ENCODE measurements around the gene NARF. TPM values are rescaled to one million over a fixed set of nuclear protein-coding genes. Genes with fewer than 3 reads are reported as not detected.

The NARF gene
- polyA plus RNA-seq, 2 of the 4 experiments (the other 2 are of a cell fraction) = 51.2 to 89.6 TPM

DNA sequence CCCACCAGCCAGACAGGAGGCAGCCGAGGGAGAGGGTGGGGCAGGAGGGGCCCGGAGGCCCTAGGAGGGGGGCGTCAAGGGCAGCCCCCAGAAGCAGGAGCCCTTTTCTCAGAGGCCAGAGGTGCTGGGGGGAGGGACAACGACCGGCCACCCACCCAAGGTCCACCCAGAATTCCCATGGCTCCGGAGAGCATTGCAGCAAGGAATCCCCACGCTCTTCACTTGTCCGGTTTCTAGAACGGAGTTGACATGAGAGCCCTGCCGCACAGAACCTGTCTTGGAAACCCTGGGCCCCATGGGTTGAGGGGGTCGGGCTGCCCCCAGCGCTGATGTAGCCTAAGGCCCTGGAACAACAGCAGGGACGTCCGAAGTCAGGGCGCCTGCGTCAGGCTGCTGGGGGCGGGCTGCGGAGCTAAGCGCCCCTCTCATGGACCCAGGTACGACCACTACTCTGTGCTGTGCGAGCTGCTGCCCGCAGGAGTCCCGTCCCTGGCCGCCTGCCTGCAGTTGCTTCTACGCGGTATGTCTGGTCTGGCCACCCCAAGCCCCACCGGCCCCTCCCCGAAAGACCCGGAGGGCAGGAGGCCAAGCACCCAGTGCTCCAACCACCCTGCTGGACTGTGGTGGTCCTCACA is 19.2 kb upstream of the NARF start:
- TF ChIP-seq, protein P1, sequence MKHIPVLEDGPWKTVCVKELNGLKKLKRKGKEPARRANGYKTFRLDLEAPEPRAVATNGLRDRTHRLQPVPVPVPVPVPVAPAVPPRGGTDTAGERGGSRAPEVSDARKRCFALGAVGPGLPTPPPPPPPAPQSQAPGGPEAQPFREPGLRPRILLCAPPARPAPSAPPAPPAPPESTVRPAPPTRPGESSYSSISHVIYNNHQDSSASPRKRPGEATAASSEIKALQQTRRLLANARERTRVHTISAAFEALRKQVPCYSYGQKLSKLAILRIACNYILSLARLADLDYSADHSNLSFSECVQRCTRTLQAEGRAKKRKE (CRISPR knock-in tag; IDR thresholded peaks at IDR 0.05; ENCODE audit: low read depth) = no peak
- TF ChIP-seq HOXA7 (CRISPR knock-in tag; IDR thresholded peaks at IDR 0.05) (no peak), RAD21 (conservative IDR thresholded peaks at IDR 0.05 in 1 of 2, IDR thresholded peaks at IDR 0.05 in 1 of 2) (no peak), RCOR1 (IDR thresholded peaks at IDR 0.05; ENCODE audit: low read depth, low read length) (no peak), SREBF2 (IDR thresholded peaks at IDR 0.05) (no peak), HEYL (CRISPR knock-in tag; IDR thresholded peaks at IDR 0.05) (no peak), JUNB (IDR thresholded peaks at IDR 0.05) (no peak)
- ChIA-PET CTCF (interaction anchor here (1.1 to 2.5 kb wide), 4 partner anchors 11 to 27 kb away, joined by 3 to 9 read pairs (median 4); no protein-coding TSS in a partner anchor), POLR2A (interaction anchor here (1.7 kb wide), 1 partner anchor 12 kb away, joined by 5 read pairs; no protein-coding TSS in a partner anchor)
- Histone ChIP-seq H3K4me1 (no peaks in the 10 kb centered on the region), H3K4me3 (no peak overlapping the region), H3K9me3 (no peaks in the 10 kb centered on the region), H3K27ac (no peak overlapping the region), H3K4me2 (no peak overlapping the region)
- WGBS (ENCODE audit: missing lambda C conversion rate) = 93% methylated on average over 25 of the region's 29 CpGs
- FAIRE-seq = no peak
- ATAC-seq = no peak
- DNase-seq (ENCODE audit: low read depth in 1 of 2, low spot score in 1 of 2) = no peak

DNA sequence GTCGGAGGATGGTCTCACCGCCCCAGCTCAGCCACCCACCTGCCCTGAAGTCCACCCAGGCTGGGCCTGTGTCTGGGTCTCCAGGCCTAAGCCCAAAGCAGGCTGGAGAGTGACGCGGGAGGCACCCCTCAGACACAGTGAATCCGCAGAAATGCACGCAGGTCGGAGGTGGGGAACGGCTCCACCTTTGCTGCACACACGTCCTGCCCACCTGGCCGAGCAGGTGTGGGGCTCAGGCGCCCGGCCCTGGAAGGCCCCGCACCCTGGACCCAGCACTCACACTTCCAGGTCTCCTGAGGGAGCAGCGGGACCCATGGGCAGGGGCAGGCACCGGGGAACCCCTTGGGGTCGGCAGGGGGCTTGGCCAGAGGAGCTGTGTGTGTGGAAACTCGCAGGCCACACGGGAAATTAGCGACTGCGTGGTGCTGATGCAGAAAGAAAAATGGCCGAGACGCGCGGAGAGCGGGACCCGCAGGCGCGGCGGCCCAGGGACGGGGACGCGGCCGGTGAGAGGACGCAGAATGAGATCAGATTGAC is 18.6 kb upstream of the NARF start:
- 92% methylated on average over 34 of the region's 34 CpGs for WGBS (ENCODE audit: missing lambda C conversion rate)
- CTCF ChIA-PET = interaction anchor here (1.2 to 2.5 kb wide), 2 partner anchors 17 to 27 kb away, joined by 3 to 9 read pairs; no protein-coding TSS in a partner anchor

More for the DNA sequence above, 18.6 kb upstream of the NARF start:
- Histone ChIP-seq H3K27ac (no peak overlapping the region), H3K4me1 (no peaks in the 10 kb centered on the region), H3K9me3 (no peaks in the 10 kb centered on the region), H3K4me3 (no peak overlapping the region), H3K4me2 (no peak overlapping the region)
- DNase-seq (ENCODE audit: low read depth in 1 of 2, low spot score in 1 of 2) (no peak), ATAC-seq (no peak), FAIRE-seq (no peak)
- POLR2A ChIA-PET = no interaction called here
- peak in 1 of 2 experiments; percentile 17; a peak in 1 of 5 replicates for TF ChIP-seq JUN (IDR thresholded peaks at IDR 0.05)
- TF ChIP-seq, protein P2, sequence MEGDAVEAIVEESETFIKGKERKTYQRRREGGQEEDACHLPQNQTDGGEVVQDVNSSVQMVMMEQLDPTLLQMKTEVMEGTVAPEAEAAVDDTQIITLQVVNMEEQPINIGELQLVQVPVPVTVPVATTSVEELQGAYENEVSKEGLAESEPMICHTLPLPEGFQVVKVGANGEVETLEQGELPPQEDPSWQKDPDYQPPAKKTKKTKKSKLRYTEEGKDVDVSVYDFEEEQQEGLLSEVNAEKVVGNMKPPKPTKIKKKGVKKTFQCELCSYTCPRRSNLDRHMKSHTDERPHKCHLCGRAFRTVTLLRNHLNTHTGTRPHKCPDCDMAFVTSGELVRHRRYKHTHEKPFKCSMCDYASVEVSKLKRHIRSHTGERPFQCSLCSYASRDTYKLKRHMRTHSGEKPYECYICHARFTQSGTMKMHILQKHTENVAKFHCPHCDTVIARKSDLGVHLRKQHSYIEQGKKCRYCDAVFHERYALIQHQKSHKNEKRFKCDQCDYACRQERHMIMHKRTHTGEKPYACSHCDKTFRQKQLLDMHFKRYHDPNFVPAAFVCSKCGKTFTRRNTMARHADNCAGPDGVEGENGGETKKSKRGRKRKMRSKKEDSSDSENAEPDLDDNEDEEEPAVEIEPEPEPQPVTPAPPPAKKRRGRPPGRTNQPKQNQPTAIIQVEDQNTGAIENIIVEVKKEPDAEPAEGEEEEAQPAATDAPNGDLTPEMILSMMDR (IDR thresholded peaks at IDR 0.05) = no peak
- TF ChIP-seq, protein P3, sequence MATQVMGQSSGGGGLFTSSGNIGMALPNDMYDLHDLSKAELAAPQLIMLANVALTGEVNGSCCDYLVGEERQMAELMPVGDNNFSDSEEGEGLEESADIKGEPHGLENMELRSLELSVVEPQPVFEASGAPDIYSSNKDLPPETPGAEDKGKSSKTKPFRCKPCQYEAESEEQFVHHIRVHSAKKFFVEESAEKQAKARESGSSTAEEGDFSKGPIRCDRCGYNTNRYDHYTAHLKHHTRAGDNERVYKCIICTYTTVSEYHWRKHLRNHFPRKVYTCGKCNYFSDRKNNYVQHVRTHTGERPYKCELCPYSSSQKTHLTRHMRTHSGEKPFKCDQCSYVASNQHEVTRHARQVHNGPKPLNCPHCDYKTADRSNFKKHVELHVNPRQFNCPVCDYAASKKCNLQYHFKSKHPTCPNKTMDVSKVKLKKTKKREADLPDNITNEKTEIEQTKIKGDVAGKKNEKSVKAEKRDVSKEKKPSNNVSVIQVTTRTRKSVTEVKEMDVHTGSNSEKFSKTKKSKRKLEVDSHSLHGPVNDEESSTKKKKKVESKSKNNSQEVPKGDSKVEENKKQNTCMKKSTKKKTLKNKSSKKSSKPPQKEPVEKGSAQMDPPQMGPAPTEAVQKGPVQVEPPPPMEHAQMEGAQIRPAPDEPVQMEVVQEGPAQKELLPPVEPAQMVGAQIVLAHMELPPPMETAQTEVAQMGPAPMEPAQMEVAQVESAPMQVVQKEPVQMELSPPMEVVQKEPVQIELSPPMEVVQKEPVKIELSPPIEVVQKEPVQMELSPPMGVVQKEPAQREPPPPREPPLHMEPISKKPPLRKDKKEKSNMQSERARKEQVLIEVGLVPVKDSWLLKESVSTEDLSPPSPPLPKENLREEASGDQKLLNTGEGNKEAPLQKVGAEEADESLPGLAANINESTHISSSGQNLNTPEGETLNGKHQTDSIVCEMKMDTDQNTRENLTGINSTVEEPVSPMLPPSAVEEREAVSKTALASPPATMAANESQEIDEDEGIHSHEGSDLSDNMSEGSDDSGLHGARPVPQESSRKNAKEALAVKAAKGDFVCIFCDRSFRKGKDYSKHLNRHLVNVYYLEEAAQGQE (IDR thresholded peaks at IDR 0.05) = no peak
- TF ChIP-seq KDM1A (IDR thresholded peaks at IDR 0.05; ENCODE audit: low read depth) = no peak
- TF ChIP-seq, protein P4, sequence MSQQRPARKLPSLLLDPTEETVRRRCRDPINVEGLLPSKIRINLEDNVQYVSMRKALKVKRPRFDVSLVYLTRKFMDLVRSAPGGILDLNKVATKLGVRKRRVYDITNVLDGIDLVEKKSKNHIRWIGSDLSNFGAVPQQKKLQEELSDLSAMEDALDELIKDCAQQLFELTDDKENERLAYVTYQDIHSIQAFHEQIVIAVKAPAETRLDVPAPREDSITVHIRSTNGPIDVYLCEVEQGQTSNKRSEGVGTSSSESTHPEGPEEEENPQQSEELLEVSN (IDR thresholded peaks at IDR 0.05; ENCODE audit: borderline replicate concordance, low read depth) = no peak
- no peak for TF ChIP-seq MYC (IDR thresholded peaks at IDR 0.05; ENCODE audit: borderline replicate concordance, low read length)
- TF ChIP-seq TFCP2L1 (CRISPR knock-in tag; IDR thresholded peaks at IDR 0.05) = no peak
- TF ChIP-seq, protein P5, sequence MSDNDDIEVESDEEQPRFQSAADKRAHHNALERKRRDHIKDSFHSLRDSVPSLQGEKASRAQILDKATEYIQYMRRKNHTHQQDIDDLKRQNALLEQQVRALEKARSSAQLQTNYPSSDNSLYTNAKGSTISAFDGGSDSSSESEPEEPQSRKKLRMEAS (IDR thresholded peaks at IDR 0.05) = no peak
